Trophoblast cell (in vitro differentiated cells and primary cell): ENCODE data around the gene ATF7.

Experiments used
- DNase-seq, 2 donors: peaks; one replicate each; pipeline ENCODE4 v3.0.0-alpha.2; 2016
- H2AFZ ChIP-seq: 2 replicates; pipeline ENCODE4 v1.6.1; 2013; ENCODE audit warnings: low read length, moderate library complexity, mild to moderate bottlenecking; ENCODE audit not compliant: insufficient read depth, poor library complexity
- H2AK5ac ChIP-seq: 2 replicates; pipeline ENCODE4 v1.6.1; 2013; ENCODE audit warnings: mild to moderate bottlenecking, low read length
- H2BK120ac ChIP-seq: 2 replicates; pipeline ENCODE4 v1.6.1; 2013; ENCODE audit warnings: low read length, mild to moderate bottlenecking, moderate library complexity; ENCODE audit not compliant: insufficient read depth, poor library complexity
- H2BK12ac ChIP-seq: 2 replicates; pipeline ENCODE4 v1.6.1; 2013; ENCODE audit warnings: mild to moderate bottlenecking, low read length, moderate library complexity
- H2BK5ac ChIP-seq: 2 replicates; pipeline ENCODE4 v1.6.1; 2013; ENCODE audit warnings: low read length, low read depth, moderate library complexity, mild to moderate bottlenecking; ENCODE audit not compliant: poor library complexity
- H3K14ac ChIP-seq: 2 replicates; pipeline ENCODE4 v1.6.1; 2013; ENCODE audit warnings: mild to moderate bottlenecking, low read length
- H3K18ac ChIP-seq: 2 replicates; pipeline ENCODE4 v1.6.1; 2013; ENCODE audit warnings: mild to moderate bottlenecking, low read length
- H3K23ac ChIP-seq: 2 replicates; pipeline ENCODE4 v1.6.1; 2013; ENCODE audit warnings: low read length
- H3K27ac ChIP-seq: 2 replicates; pipeline ENCODE4 v1.5.1; 2013; ENCODE audit warnings: low read depth, mild to moderate bottlenecking, inconsistent platforms, low read length, moderate library complexity
- H3K27me3 ChIP-seq: 2 replicates; pipeline ENCODE4 v1.6.1; 2013; ENCODE audit warnings: inconsistent platforms, mild to moderate bottlenecking, low read length, moderate library complexity; ENCODE audit not compliant: insufficient read depth
- H3K36me3 ChIP-seq, 2 experiments: 1 replicate in 1 of 2; 2 replicates in 1 of 2; pipeline ENCODE4 v1.6.1; 2013; ENCODE audit warnings: low read length in 2 of 2, mild to moderate bottlenecking in 2 of 2, moderate library complexity in 1 of 2; ENCODE audit not compliant: insufficient read depth in 2 of 2, control insufficient read depth in 1 of 2
- H3K4ac ChIP-seq: 2 replicates; pipeline ENCODE4 v1.6.1; 2013; ENCODE audit warnings: low read depth, mild to moderate bottlenecking, low read length, moderate library complexity
- H3K4me1 ChIP-seq, 2 experiments: 1 replicate in 1 of 2; 2 replicates in 1 of 2; pipeline ENCODE4 v1.6.1; 2013; ENCODE audit warnings: low read length in 2 of 2, mild to moderate bottlenecking in 2 of 2, moderate library complexity in 1 of 2; ENCODE audit not compliant: insufficient read depth in 2 of 2, control insufficient read depth in 1 of 2
- H3K4me2 ChIP-seq: 2 replicates; pipeline ENCODE4 v1.6.1; 2013; ENCODE audit warnings: inconsistent platforms, mild to moderate bottlenecking, low read length, moderate library complexity
- H3K4me3 ChIP-seq: 2 replicates; pipeline ENCODE4 v1.5.1; 2013; ENCODE audit warnings: mild to moderate bottlenecking, low read depth, low read length, inconsistent platforms
- H3K79me1 ChIP-seq: one replicate; pipeline ENCODE4 v1.6.1; 2013; ENCODE audit warnings: low read length
- H3K79me2 ChIP-seq: 2 replicates; pipeline ENCODE4 v1.6.1; 2013; ENCODE audit warnings: low read length, mild to moderate bottlenecking; ENCODE audit not compliant: control insufficient read depth, insufficient read depth, poor library complexity
- H3K9ac ChIP-seq: 2 replicates; pipeline ENCODE4 v1.6.1; 2013; ENCODE audit warnings: mild to moderate bottlenecking, low read length
- H3K9me3 ChIP-seq: 2 replicates; pipeline ENCODE4 v1.6.1; 2013; ENCODE audit warnings: low read depth, mild to moderate bottlenecking, control low read depth, inconsistent platforms, low read length; ENCODE audit not compliant: insufficient read depth
- H4K12ac ChIP-seq: 2 replicates; pipeline ENCODE4 v1.6.1; 2013; ENCODE audit warnings: low read depth, mild to moderate bottlenecking, low read length, moderate library complexity
- H4K8ac ChIP-seq: 2 replicates; pipeline ENCODE4 v1.6.1; 2013; ENCODE audit warnings: low read depth, mild to moderate bottlenecking, low read length, moderate library complexity
- H4K91ac ChIP-seq: one replicate; pipeline ENCODE4 v1.6.1; 2013; ENCODE audit warnings: low read depth, mild to moderate bottlenecking, low read length, moderate library complexity
- WGBS: extraction: QIAGEN DNeasy Blood & Tissue Kit; methylation state at CpG from one replicate; pipeline ENCODE4 v1.1.7; 2013; ENCODE audit warnings: missing lambda C conversion rate; ENCODE audit not compliant: insufficient read length, insufficient coverage; ENCODE audit errors: extremely low coverage; 5-methylcytosine and 5-hydroxymethylcytosine counted together

Gene ATF7

DNA sequence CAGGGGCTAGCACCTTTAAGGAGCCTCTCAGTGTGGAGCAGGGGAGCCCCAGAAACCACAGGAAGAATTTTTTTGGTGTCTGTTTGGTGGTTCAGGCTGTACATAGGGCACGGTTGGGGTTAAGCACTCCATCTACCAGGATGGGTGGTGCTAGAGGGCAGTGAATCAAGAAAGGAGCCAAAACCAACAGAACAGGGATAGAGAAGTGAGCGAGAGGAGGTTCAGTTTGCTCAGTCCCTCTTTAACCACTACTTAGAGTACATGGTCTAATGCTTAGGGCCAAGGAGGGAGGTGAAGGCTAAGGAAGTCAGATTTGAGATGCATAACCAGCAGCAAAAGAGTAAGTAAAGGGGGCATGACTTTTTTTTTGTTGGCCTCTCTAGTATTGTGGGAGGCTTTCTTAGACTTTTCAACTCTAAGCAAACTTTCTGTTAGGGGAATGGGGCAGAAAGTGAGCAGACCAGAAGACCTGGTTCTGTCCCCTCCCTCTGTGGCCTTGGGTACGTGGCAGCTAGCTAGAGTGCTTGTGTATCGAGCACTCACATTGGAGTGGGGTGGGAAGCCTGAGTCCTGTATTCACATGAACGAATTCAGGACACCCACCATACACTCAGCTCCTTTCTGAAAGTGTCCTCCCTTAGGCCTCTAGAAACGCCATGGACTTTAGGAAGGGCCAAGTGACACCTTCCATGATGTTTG, 112.3 kb downstream of the ATF7 start:
- no peak overlapping the region for H3K14ac ChIP-seq
- no peak overlapping the region for H2BK12ac ChIP-seq
- peaks cover 24 to 49% of the 10 kb centered on the region in 2 experiments for H3K36me3 ChIP-seq
- H3K79me1 ChIP-seq = no peaks in the 10 kb centered on the region
- H2BK5ac ChIP-seq = no peak overlapping the region
- no peaks in the 10 kb centered on the region for H3K27me3 ChIP-seq
- H3K9ac ChIP-seq = no peak overlapping the region
- no CpG with 5 or more reads among the region's 6 CpGs for whole genome bisulfite sequencing
- no peak overlapping the region for H2BK120ac ChIP-seq
- DNase-seq = no peak
- H3K4me3 ChIP-seq = no peak overlapping the region
- H2AFZ ChIP-seq = no peak overlapping the region
- no peak overlapping the region for H4K8ac ChIP-seq
- no peak overlapping the region for H2AK5ac ChIP-seq
- no peaks in the 10 kb centered on the region for H3K79me2 ChIP-seq
- no peak overlapping the region for H4K12ac ChIP-seq
- H3K23ac ChIP-seq = no peak overlapping the region
- no peak overlapping the region for H3K18ac ChIP-seq
- no peaks in the 10 kb centered on the region for H3K4me1 ChIP-seq
- no peaks in the 10 kb centered on the region for H3K9me3 ChIP-seq
- no peak overlapping the region for H4K91ac ChIP-seq
- H3K4me2 ChIP-seq = no peak overlapping the region
- no peak overlapping the region for H3K27ac ChIP-seq
- H3K4ac ChIP-seq = no peak overlapping the region

DNA sequence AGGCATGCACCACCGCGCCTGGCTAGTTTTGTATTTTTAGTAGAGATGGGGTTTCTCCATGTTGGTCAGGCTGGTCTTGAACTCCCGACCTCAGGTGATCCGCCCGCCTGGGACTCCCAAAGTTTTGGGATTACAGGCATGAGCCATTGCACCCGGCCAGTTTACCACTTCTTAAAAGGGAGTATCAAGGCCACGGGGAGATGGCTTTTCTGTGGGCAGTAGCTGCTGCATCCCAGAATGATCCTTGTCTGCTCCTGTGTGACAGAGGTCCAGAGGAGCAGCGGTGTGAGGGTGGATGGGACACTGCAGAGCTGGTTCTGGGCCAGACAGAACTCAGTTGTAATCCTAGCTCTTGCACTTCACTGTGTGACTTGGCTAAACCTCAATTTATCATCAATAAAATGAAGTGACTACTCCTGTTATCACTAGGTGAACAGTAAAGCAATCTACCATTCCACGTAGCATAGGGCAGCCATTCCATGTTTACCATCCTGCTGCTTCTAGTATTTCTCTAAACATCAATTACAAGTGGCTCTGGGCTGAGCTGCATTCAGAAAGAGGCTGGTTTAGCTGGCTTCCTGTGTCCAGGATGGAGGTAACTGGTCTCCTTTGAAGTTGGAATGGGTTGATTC, 115.9 kb downstream of the ATF7 start:
- no peak overlapping the region for H3K23ac ChIP-seq
- no peak overlapping the region for H4K8ac ChIP-seq
- H3K79me1 ChIP-seq = no peaks in the 10 kb centered on the region
- WGBS = no CpG with 5 or more reads among the region's 9 CpGs
- H2BK12ac ChIP-seq = no peak overlapping the region
- H3K9me3 ChIP-seq = no peaks in the 10 kb centered on the region
- no peak overlapping the region for H4K12ac ChIP-seq
- DNase-seq = no peak
- H4K91ac ChIP-seq = no peak overlapping the region
- no peaks in the 10 kb centered on the region for H3K79me2 ChIP-seq
- peaks cover 34 to 57% of the 10 kb centered on the region in 2 experiments for H3K36me3 ChIP-seq
- no peak overlapping the region for H3K4ac ChIP-seq
- H3K4me3 ChIP-seq = no peak overlapping the region
- H3K27ac ChIP-seq = no peak overlapping the region
- H3K18ac ChIP-seq = no peak overlapping the region
- H3K14ac ChIP-seq = no peak overlapping the region
- no peak overlapping the region for H2BK120ac ChIP-seq
- H2AK5ac ChIP-seq = no peak overlapping the region
- no peaks in the 10 kb centered on the region for H3K4me1 ChIP-seq
- no peak overlapping the region for H3K4me2 ChIP-seq
- H2BK5ac ChIP-seq = no peak overlapping the region
- no peak overlapping the region for H2AFZ ChIP-seq
- H3K27me3 ChIP-seq = no peaks in the 10 kb centered on the region
- no peak overlapping the region for H3K9ac ChIP-seq

DNA sequence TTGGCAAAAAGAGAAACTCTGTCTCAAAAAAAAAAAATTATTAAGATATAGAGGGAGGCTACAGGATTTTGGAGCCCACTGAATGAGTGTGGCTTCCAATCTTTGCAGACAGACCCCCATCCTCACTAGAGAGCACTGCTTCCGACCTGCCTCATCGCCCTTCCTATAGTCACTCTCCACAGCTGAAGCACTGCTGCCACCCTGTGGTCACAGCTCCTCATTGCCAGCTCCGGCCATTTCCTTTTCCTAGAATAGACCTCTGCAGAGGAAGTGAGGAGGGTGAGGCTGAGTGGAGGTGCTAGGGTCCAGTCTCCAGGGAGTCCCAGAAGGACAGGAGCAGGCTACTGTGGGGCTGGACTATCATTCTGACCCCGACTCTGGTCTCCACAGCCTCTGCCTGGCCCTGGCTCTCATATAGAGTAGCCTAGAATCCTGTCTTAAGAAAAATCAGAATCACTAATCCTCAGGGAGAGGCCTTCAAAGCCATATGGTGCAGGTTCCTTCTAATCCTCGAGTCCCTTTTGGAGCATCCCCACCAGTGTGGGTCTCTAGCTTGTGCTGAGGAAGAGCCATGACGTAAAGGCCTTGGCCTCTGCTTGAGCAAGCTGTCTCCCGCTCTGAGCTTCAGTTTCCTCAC, 117.5 kb downstream of the ATF7 start:
- Histone ChIP-seq H4K12ac (no peak overlapping the region), H3K79me2 (no peaks in the 10 kb centered on the region), H3K27me3 (no peaks in the 10 kb centered on the region), H2AFZ (no peak overlapping the region), H3K4ac (no peak overlapping the region), H3K27ac (no peak overlapping the region), H2BK12ac (no peak overlapping the region), H3K79me1 (no peaks in the 10 kb centered on the region), H3K9ac (no peak overlapping the region), H3K4me3 (no peak overlapping the region), H2AK5ac (no peak overlapping the region), H4K8ac (no peak overlapping the region), H3K4me1 (no peaks in the 10 kb centered on the region), H3K4me2 (no peak overlapping the region), H3K14ac (no peak overlapping the region), H4K91ac (no peak overlapping the region), H2BK120ac (no peak overlapping the region), H2BK5ac (no peak overlapping the region), H3K18ac (no peak overlapping the region), H3K9me3 (peaks cover 3% of the 10 kb centered on the region), H3K23ac (no peak overlapping the region), H3K36me3 (peaks cover 44 to 62% of the 10 kb centered on the region in 2 experiments)
- peak; percentile 77 to 93 for DNase-seq
- WGBS = no CpG with 5 or more reads among the region's 7 CpGs

GRCh38 chr12:53507603-53507885, 118.6 kb downstream of the ATF7 start:
- no peak overlapping the region for H2AFZ ChIP-seq
- H3K4me1 ChIP-seq = no peaks in the 10 kb centered on the region
- H3K4me2 ChIP-seq = no peak overlapping the region
- H3K23ac ChIP-seq = no peak overlapping the region
- H4K12ac ChIP-seq = no peak overlapping the region
- no CpG with 5 or more reads among the region's 4 CpGs for WGBS
- H3K36me3 ChIP-seq = peaks cover 42 to 64% of the 10 kb centered on the region in 2 experiments
- no peak overlapping the region for H2AK5ac ChIP-seq
- no peaks in the 10 kb centered on the region for H3K79me2 ChIP-seq
- no peak overlapping the region for H3K18ac ChIP-seq
- DNase-seq = no peak
- H3K27ac ChIP-seq = no peak overlapping the region
- H3K79me1 ChIP-seq = no peaks in the 10 kb centered on the region
- H2BK120ac ChIP-seq = no peak overlapping the region
- H3K4me3 ChIP-seq = no peak overlapping the region
- H2BK5ac ChIP-seq = no peak overlapping the region
- H3K14ac ChIP-seq = no peak overlapping the region
- no peak overlapping the region for H3K9ac ChIP-seq
- no peak overlapping the region for H2BK12ac ChIP-seq
- no peaks in the 10 kb centered on the region for H3K27me3 ChIP-seq
- H3K4ac ChIP-seq = no peak overlapping the region
- no peak overlapping the region for H4K8ac ChIP-seq
- H3K9me3 ChIP-seq = peaks cover 3% of the 10 kb centered on the region
- H4K91ac ChIP-seq = no peak overlapping the region
